ENCODE measurements around the gene ZRSR2. TPM values are rescaled to one million over a fixed set of nuclear protein-coding genes. Genes with fewer than 3 reads are reported as not detected.

The ZRSR2 gene
- total and polyA plus RNA-seq, 2 of the 13 experiments (the other 11 are each of a cell fraction or from before 2014, with no cell fraction given) = 3.6 to 4.9 TPM

DNA sequence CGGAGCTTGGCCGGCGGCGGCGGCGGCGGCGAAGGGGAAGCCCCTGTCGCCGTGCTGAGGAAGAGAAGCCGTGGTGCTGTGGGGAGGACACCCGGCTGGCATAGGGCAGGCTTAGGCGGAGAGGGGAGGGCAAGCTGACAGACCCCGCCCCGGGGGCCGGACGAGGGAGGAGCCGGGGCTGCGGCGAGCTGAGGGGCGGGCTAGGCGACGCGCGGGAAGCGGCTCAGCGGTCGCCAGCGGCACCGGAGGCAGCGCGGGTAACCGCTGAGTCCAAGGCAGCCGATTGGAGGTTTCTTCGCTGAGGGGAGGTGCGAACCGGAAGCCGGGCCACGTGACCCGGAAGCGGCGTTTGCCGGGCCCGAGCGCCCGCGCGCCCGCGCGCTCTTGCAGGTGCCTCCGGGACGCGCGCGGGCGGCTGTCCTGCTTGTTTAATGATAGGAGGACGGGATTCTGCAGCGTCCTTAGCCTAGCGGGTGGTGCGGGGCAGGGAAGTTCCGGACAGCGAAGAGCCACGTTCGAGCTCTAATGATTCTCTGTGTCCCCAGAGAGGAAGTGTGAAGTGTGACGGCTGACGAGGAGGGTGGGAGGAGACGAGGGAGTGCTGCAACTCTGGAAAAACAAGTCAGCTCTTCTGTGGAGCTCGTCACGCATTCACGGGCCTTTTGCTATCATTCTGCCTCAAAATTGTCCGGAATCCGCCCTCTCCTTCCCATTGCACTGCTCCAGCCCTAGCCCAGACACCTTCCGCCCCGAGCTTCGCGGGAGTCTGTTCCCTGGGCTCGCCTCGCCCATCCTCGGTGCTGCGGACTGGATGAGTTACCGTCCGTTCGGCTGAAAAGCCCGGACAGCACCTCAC is 64.7 kb downstream of the ZRSR2 start, which contains the start of gene AP1S2 (continued):
- TF ChIP-seq MEIS2 (CRISPR knock-in tag; IDR thresholded peaks at IDR 0.05) = no peak; the same call in 1 of the 2 replicates
- TF ChIP-seq RBFOX2 (IDR thresholded peaks at IDR 0.05; ENCODE audit: low read depth, low read length) = peak; percentile 32
- TF ChIP-seq PHF20 (CRISPR knock-in tag; IDR thresholded peaks at IDR 0.05) = peak; percentile 43; the same call in 1 of the 2 replicates
- no peak for TF ChIP-seq ZNF484 (CRISPR knock-in tag; IDR thresholded peaks at IDR 0.05; ENCODE audit: borderline replicate concordance, low read depth)
- TF ChIP-seq, protein P1, sequence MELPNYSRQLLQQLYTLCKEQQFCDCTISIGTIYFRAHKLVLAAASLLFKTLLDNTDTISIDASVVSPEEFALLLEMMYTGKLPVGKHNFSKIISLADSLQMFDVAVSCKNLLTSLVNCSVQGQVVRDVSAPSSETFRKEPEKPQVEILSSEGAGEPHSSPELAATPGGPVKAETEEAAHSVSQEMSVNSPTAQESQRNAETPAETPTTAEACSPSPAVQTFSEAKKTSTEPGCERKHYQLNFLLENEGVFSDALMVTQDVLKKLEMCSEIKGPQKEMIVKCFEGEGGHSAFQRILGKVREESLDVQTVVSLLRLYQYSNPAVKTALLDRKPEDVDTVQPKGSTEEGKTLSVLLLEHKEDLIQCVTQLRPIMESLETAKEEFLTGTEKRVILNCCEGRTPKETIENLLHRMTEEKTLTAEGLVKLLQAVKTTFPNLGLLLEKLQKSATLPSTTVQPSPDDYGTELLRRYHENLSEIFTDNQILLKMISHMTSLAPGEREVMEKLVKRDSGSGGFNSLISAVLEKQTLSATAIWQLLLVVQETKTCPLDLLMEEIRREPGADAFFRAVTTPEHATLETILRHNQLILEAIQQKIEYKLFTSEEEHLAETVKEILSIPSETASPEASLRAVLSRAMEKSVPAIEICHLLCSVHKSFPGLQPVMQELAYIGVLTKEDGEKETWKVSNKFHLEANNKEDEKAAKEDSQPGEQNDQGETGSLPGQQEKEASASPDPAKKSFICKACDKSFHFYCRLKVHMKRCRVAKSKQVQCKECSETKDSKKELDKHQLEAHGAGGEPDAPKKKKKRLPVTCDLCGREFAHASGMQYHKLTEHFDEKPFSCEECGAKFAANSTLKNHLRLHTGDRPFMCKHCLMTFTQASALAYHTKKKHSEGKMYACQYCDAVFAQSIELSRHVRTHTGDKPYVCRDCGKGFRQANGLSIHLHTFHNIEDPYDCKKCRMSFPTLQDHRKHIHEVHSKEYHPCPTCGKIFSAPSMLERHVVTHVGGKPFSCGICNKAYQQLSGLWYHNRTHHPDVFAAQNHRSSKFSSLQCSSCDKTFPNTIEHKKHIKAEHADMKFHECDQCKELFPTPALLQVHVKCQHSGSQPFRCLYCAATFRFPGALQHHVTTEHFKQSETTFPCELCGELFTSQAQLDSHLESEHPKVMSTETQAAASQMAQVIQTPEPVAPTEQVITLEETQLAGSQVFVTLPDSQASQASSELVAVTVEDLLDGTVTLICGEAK (IDR thresholded peaks at IDR 0.05) = no peak
- TF ChIP-seq, protein P1 (CRISPR knock-in tag; IDR thresholded peaks at IDR 0.05) = no peak
- no peak for TF ChIP-seq RBM39 (IDR thresholded peaks at IDR 0.05; ENCODE audit: low read depth, low read length, poor library complexity, severe bottlenecking)
- peak; percentile 53; the same call in 1 of the 2 replicates for TF ChIP-seq HDAC1 (CRISPR knock-in tag; IDR thresholded peaks at IDR 0.05)
- no peak; the same call in 2 of the 3 replicates for TF ChIP-seq MXI1 (IDR thresholded peaks at IDR 0.05; ENCODE audit: borderline replicate concordance, low read depth, low read length)
- no peak for TF ChIP-seq MED1 (CRISPR knock-in tag; IDR thresholded peaks at IDR 0.05)
- no peak for TF ChIP-seq ZC3H13 (CRISPR knock-in tag; IDR thresholded peaks at IDR 0.05)
- peak; percentile 63; the same call in 1 of the 2 replicates for TF ChIP-seq ZNF747 (CRISPR knock-in tag; IDR thresholded peaks at IDR 0.05; ENCODE audit: borderline replicate concordance)
- TF ChIP-seq, protein P2, sequence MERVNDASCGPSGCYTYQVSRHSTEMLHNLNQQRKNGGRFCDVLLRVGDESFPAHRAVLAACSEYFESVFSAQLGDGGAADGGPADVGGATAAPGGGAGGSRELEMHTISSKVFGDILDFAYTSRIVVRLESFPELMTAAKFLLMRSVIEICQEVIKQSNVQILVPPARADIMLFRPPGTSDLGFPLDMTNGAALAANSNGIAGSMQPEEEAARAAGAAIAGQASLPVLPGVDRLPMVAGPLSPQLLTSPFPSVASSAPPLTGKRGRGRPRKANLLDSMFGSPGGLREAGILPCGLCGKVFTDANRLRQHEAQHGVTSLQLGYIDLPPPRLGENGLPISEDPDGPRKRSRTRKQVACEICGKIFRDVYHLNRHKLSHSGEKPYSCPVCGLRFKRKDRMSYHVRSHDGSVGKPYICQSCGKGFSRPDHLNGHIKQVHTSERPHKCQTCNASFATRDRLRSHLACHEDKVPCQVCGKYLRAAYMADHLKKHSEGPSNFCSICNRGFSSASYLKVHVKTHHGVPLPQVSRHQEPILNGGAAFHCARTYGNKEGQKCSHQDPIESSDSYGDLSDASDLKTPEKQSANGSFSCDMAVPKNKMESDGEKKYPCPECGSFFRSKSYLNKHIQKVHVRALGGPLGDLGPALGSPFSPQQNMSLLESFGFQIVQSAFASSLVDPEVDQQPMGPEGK (CRISPR knock-in tag; IDR thresholded peaks at IDR 0.05) = peak; percentile 27; the same call in 1 of the 2 replicates
- no peak for TF ChIP-seq IKZF1 (IDR thresholded peaks at IDR 0.05)
- no peak for TF ChIP-seq DMAP1 (CRISPR knock-in tag; IDR thresholded peaks at IDR 0.05)
- TF ChIP-seq, protein P3, sequence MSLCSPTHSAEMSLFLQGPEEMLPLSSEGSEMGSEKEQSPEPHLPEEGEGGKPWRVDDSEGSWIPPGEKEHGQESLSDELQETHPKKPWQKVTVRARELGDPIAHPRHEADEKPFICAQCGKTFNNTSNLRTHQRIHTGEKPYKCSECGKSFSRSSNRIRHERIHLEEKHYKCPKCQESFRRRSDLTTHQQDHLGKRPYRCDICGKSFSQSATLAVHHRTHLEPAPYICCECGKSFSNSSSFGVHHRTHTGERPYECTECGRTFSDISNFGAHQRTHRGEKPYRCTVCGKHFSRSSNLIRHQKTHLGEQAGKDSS (CRISPR knock-in tag; IDR thresholded peaks at IDR 0.05; ENCODE audit: borderline replicate concordance, low read depth) = no peak
- TF ChIP-seq CAMTA2 (CRISPR knock-in tag; IDR thresholded peaks at IDR 0.05; ENCODE audit: borderline replicate concordance) = no peak
- TF ChIP-seq ZFY (CRISPR knock-in tag; IDR thresholded peaks at IDR 0.05) = no peak

Data from HepG2 (cell line).